ENCODE measurements around the gene HSDL1. TPM values are rescaled to one million over a fixed set of nuclear protein-coding genes. Genes with fewer than 3 reads are reported as not detected.

The HSDL1 gene
- total and polyA plus RNA-seq, 2 of the 8 experiments (the other 6 are each of a cell fraction or from before 2014, with no cell fraction given) = 25.0 to 55.7 TPM

DNA sequence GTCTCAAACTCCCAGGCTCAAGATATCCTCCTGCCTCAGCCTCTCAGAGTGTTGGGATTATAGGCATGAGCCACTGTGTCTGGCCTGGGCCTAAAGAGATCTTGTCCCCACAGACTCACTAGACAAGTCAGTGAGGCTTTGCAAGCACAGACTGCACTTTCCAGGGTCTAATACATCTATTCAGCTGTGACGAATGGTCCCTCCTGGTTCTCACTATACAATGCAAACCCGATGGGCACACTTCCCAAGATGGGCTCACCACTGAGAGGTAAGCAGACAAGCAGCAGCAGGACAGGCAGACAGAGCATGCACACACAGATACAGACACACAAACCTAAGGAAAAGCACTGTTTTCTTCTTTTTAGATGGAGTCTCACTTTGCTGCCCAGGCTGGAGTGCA is 37.1 kb downstream of the HSDL1 start (continued):
- TF ChIP-seq, protein P1, sequence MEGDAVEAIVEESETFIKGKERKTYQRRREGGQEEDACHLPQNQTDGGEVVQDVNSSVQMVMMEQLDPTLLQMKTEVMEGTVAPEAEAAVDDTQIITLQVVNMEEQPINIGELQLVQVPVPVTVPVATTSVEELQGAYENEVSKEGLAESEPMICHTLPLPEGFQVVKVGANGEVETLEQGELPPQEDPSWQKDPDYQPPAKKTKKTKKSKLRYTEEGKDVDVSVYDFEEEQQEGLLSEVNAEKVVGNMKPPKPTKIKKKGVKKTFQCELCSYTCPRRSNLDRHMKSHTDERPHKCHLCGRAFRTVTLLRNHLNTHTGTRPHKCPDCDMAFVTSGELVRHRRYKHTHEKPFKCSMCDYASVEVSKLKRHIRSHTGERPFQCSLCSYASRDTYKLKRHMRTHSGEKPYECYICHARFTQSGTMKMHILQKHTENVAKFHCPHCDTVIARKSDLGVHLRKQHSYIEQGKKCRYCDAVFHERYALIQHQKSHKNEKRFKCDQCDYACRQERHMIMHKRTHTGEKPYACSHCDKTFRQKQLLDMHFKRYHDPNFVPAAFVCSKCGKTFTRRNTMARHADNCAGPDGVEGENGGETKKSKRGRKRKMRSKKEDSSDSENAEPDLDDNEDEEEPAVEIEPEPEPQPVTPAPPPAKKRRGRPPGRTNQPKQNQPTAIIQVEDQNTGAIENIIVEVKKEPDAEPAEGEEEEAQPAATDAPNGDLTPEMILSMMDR (IDR thresholded peaks at IDR 0.05; ENCODE audit: control extremely low read depth in 1 of 3, insufficient read depth in 1 of 3, low read depth in 1 of 3, low read length in 3 of 3) = no peak
- no peak for TF ChIP-seq BRCA1 (IDR thresholded peaks at IDR 0.05; ENCODE audit: low read depth, low read length)
